GM18519 (cell line): Measurements from ENCODE around the gene UBE2R2.
"Not testable (repeated sequence)": the region's sequence is repeated elsewhere in the genome, so short reads cannot be mapped to it uniquely, and the experiment has no call there.

Experiments
- ATAC-seq: cut with Tn5 transposase; IDR thresholded peaks from one replicate; pipeline ENCODE4 v1.9.1; 2021; ENCODE audit warnings: mild to moderate bottlenecking, moderate library complexity; ENCODE audit not compliant: unreplicated experiment, low FRiP score

The UBE2R2 gene

DNA sequence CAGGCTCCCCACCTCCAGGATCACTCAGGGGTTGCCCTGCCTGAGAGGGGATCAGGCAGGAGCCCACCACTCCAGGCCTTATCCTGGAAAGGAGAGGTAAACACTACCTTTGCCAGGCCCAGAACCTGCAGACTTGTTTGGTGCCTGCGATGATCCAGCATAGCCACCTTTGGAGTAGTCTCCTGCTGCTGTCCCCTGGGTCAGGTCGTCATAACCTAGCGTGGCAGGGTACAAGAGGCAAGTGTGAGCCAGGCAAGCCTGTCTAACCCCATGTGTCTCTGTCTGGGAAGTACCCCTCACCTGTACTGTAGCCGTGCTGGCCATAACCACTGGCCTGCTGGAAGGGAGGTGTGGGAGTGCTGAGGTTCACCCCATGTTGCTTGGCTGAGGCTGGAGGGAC lies 106.1 kb downstream of the UBE2R2 start:
- no peak for ATAC-seq

- ATAC-seq: no peak
These were observed 107.2 kb downstream of the UBE2R2 start for GRCh38 chr9:33923998-33924701.

DNA sequence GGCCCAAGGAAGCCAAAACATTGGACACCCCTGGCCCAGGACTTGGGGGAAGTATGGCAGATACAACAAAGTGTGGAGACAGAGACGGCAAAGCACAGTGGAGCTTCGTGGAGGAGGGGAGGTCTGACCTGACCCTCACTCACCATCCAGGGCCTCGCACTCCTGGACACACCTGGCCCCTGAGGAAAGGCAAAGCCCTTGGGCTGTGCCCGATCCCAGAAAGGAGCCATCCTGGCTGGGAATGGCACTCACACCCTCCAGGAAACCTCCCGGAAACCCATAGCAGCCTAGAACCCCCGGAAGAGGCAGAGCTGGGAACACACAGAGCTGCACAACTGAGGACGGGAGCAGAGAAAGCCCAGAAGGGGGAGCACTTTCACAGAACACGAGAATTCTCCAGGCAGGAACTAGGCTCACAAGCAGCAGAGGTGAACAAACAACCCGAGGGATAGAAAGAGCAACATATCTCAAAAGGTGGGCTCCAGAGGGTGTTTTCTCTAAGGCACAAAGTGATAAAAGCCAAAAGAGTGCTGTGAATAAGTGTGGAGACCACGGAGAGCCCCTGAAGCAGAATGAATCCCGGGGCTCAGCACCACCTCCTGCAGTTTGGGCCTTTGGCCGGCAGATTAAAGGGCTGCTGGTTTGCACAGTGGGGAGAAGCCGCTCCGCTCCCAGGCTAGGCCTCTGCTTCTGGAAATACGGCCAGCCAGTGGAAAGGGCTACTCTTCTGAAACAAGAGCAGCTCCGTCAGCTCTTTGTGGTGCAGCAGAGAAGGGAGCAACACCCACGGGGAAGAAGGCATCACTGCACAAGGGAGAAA lies 108.2 kb downstream of the UBE2R2 start:
- ATAC-seq: no peak

- no peak for ATAC-seq
These were observed 110.0 kb downstream of the UBE2R2 start for GRCh38 chr9:33926746-33927485.

GRCh38 chr9:33927694-33928093 lies 110.7 kb downstream of the UBE2R2 start:
- no peak for ATAC-seq

DNA sequence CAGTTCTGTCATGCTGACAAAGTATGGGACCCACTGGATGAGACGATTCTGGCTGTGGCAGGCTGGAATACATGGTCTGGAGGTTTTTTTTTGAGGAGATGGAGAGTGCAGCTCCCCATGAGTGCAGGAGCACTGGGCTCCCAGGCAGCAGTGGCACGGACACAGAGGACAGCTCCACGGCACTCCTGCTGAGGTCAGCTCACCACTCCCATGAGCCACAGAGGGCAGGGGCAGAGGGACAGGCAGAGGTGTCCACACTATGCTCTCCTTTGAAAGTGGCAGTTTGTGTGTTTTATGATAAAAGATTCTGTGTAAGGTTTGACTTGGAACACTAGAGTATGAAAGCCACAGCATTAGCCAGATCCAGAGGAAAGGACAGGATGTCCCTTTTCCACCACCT lies 114.4 kb downstream of the UBE2R2 start:
- ATAC-seq: no peak

GRCh38 chr9:33932078-33932807 lies 115.3 kb downstream of the UBE2R2 start:
- no peak for ATAC-seq

- ATAC-seq: no peak
These were observed 117.4 kb downstream of the UBE2R2 start for GRCh38 chr9:33934188-33934878.

DNA sequence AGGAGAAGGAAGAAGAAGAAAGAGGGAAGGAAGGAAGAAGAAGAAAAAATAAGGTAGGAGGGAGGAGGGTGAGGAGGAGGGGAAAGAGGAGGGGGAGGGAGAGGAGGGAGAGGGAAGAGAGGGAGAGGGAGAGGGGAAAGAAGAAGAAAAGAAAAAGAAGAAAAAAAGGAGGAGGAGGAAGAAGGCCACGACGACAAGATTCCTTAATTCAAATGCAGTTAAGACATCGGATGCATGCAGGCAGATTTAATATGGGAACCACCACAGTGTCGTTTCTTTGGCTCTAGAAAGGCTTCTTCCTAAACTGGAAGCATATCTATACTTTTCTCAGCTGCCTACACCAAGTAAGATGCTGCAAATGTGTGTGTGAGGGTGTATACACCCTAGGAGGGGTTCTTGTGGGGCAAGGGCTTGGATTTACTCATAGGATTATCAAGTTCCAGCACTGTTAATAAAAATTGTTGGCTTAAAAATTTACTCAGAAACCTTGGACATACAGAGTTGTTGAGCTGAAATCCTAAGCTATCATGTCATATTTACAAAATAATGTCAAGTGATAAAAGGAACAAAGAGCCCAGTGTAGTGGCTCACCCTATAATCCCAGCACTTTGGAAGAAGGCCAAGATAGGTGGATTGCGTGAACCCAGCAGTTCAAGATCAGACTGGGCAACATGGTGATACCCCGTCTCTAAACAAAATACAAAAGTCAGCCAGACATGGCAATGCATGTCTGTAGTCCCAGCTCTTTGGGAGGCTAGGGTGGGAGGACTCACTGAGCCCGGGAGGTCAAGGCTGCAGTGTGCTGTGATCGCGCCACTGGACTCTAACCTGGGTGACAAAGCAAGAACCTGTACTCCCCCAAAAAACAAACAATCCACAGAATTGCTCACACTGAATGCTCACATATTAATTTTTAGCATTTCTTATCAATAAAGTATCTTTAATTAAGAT lies 123.2 kb downstream of the UBE2R2 start:
- ATAC-seq: no peak

DNA sequence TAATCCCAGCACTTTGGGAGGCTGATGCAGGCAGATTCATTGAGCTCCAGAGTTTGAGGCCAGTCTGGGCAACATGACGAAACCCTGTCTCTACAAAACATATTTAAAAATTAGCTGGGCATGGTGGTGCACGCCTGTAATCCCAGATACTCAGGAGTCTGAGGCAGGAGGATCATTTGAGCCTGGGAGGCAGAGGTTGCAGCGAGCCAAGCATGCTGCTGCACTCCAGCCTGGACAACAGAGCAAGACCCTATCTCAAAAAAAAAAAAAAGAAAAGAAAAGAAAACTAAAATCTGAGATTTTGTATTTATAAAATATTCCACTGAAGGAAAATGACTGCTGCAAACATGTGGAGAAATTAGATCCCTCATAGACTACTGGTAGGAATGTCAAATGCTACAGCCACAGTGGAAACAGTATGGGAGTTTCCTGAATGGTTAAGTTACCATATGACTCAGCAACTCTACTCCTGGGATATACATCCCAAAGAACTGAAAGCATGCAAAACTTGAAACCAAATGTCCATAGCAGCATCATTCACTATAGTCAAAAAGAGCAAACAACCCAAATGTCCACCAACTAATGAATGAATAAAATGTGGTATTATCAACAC lies 125.6 kb downstream of the UBE2R2 start:
- ATAC-seq: no peak

GRCh38 chr9:33943389-33943788 lies 126.4 kb downstream of the UBE2R2 start:
- ATAC-seq: no peak

- no peak for ATAC-seq
These were observed 130.0 kb downstream of the UBE2R2 start for GRCh38 chr9:33946779-33947535.

GRCh38 chr9:33950371-33950770 lies 133.4 kb downstream of the UBE2R2 start:
- no peak for ATAC-seq

- no peak for ATAC-seq
These were observed 135.1 kb downstream of the UBE2R2 start for GRCh38 chr9:33952066-33952465.

DNA sequence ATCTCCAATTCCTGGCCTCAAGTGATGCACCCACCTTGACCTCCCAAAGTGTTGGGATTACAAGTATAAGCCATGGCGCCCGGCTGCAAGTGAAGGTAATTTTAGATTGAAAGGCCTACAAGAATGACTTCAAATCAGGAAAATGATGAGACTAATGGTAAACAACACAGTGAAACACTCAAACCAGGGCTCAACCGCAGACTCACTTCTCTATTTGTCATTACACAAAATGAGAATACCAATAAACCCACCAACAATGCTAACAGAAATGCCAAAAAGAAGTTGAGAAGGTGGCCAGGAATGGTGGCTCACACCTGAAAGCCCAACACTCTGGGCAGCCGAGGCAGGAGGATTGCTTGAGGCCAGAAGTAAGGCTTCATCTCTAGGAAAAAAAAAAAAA lies 139.6 kb downstream of the UBE2R2 start:
- ATAC-seq: no peak

DNA sequence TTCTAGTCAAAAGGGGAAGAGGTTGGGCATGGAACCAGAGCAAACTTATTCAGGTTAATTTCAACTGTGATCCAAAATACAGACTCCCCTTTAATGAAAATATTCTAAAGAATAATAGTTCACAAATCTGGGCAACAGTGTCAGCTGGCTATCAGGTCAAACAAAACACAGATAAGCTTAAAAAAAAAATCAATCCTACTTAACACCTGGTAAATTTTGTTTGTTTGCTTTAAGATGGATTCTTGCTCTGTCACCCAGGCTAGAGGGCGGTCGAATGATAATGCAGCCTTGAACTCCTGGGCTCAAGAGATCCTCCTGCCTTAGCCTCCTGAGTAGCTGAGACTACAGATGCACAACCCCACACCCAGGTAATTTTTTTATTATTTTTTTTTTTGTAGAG lies 142.8 kb downstream of the UBE2R2 start:
- no peak for ATAC-seq

DNA sequence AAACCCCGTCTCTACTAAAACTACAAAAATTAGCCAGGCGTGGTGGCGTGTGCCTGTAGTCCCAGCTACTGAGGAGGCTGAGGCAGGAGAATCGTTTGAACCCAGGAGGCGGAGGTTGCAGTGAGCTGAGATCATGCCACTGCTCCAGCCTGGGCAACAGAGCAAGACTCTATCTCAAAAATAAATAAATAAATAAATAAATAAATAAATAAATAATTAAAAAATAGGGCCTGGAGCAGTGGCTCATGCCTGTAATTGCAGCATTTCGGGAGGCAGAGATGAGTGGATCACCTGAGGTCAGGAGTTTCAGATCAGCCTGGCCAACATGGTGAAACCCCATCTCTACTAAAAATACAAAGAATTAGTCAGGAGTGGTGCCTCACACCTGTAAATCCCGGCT lies 145.5 kb downstream of the UBE2R2 start:
- ATAC-seq: not testable (repeated sequence)
